Thyroid gland (tissue), 4 donors: Measurements from ENCODE around the gene TBXAS1. TPM values are rescaled to one million over a fixed set of nuclear protein-coding genes. Genes with fewer than 3 reads are reported as not detected.

Experiments used
- DNase-seq, 2 donors: peaks; one replicate each; pipeline ENCODE4 v3.0.0-alpha.2; 2019
- H3K27ac ChIP-seq, 3 donors: fragments of 200-600 bp; sonication (generic); 1 replicate in 2 of 3; 2 replicates in 1 of 3; pipeline ENCODE4 v1.5.1; 2016 to 2019; ENCODE audit warnings: mild to moderate bottlenecking in 1 of 3, moderate library complexity in 1 of 3
- H3K27me3 ChIP-seq: fragments of 200-600 bp; sonication (generic); one replicate; pipeline ENCODE4 v1.5.1; 2019
- H3K36me3 ChIP-seq, 2 donors: fragments of 200-600 bp; sonication (generic); one replicate each; pipeline ENCODE4 v1.5.1; 2016 to 2019
- H3K4me1 ChIP-seq, 2 donors: fragments of 200-600 bp; sonication (generic); one replicate each; pipeline ENCODE4 v1.5.1; 2017 to 2019
- H3K4me3 ChIP-seq, 3 donors: fragments of 200-600 bp; sonication (generic); replicated peaks in 1 of 3; 1 replicate in 2 of 3; 2 replicates in 1 of 3; pipeline ENCODE4 v1.5.1; 2016; ENCODE audit warnings: mild to moderate bottlenecking in 1 of 3
- H3K9me3 ChIP-seq: fragments of 200-600 bp; sonication (generic); one replicate; pipeline ENCODE4 v1.5.1; 2017
- POLR2A ChIP-seq, 2 donors: fragments of 450-650 bp; IDR thresholded peaks; one replicate each; pipeline ENCODE4 v1.6.1; 2017; ENCODE audit warnings: antibody characterized with exemption in 2 of 2, mild to moderate bottlenecking in 2 of 2, moderate library complexity in 1 of 2
- WGBS, 2 donors: methylation state at CpG; one replicate each; pipeline ENCODE4 v1.1.5; 2017; 5-methylcytosine and 5-hydroxymethylcytosine counted together
- intact Hi-C: fragments of 100-400 bp; cut with DNase I; formaldehyde crosslinking; loops from one replicate; pipeline ENCODE4 v1.15.1; 2023
- total RNA-seq, 4 donors: library from RNA; depleted of rRNA; stranded (reverse); fragments of >200 nt; gene quantifications; one replicate each; pipeline ENCODE4 v1.2.3, GENCODE V29; 2016
- TF ChIP-seq, protein P1 (sequence below), 6 experiments: fragments of 200-600 bp in 3 of 6; fragments of 450-650 bp in 3 of 6; sonication (generic) in 3 of 6; IDR thresholded peaks; one replicate each; pipeline ENCODE4 v1.5.1; 2016 to 2019; ENCODE audit warnings: antibody characterized with exemption in 6 of 6, mild to moderate bottlenecking in 2 of 6, inconsistent platforms in 1 of 6, moderate library complexity in 1 of 6

Gene TBXAS1
- 10 to 100 TPM in 2 of 4 donors, 1 to 10 TPM in 2; 5.1 to 13.2 (median 8.7) TPM for total RNA-seq

DNA sequence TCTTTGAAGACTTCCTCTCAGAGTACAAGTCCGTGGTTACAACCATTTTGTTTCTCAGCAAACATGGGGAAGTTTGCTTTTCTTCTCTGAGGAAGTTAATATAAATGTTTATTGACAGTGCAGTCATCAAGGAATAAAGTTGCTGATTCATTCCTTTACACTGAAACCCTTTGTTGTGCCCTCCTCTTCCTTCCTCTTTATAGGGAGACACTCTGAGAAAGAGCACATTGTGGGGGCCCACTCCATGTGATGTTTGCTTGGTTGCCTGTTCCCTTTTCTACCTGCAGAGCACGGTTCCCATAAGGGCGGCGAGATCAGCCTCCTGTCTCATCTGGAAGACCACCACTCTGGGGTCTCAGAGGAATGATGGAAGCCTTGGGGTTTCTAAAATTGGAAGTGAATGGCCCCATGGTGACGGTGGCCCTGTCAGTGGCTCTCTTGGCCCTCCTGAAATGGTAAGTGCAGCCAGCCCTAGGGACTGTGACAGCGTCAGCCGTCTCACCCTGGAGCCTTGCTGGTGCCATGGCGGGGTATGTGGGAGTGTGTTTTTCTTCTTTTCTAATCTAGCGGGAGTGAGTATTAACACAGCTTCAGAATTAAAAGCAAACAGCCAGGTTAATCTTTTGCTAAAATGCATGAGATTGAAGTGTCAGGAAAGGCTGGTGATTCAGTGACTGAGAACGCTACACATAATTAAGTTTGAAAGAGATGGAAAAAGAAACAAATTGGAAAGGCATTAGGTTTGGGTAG lies at the start of gene TBXAS1:
Gene TBXAS1 (plus strand): TSS at position 240 of the 750 bp plus-strand sequence. CDS start 127 bp downstream, at position 367.
- WGBS, 2 donors, result 83 to 84% methylated on average over 10 of the region's 10 CpGs

GRCh38 chr7:139782932-139783331 lies 46.1 kb upstream of the TBXAS1 start:
- Histone ChIP-seq H3K27me3 (no peaks in the 10 kb centered on the region), H3K4me3 (no peak overlapping the region), H3K4me1 (peaks cover 0 to 6% of the 10 kb centered on the region in 2 donors), H3K36me3 (no peaks in the 10 kb centered on the region), H3K27ac (no peak overlapping the region), H3K9me3 (no peaks in the 10 kb centered on the region)
- WGBS, 2 donors, result 92 to 95% methylated on average over 3 of the region's 3 CpGs
- TF ChIP-seq POLR2A (IDR thresholded peaks at IDR 0.05), result no peak
- TF ChIP-seq, protein P1, sequence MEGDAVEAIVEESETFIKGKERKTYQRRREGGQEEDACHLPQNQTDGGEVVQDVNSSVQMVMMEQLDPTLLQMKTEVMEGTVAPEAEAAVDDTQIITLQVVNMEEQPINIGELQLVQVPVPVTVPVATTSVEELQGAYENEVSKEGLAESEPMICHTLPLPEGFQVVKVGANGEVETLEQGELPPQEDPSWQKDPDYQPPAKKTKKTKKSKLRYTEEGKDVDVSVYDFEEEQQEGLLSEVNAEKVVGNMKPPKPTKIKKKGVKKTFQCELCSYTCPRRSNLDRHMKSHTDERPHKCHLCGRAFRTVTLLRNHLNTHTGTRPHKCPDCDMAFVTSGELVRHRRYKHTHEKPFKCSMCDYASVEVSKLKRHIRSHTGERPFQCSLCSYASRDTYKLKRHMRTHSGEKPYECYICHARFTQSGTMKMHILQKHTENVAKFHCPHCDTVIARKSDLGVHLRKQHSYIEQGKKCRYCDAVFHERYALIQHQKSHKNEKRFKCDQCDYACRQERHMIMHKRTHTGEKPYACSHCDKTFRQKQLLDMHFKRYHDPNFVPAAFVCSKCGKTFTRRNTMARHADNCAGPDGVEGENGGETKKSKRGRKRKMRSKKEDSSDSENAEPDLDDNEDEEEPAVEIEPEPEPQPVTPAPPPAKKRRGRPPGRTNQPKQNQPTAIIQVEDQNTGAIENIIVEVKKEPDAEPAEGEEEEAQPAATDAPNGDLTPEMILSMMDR (IDR thresholded peaks at IDR 0.05), result no peak
- intact Hi-C loops, result no loop called here
- no peak for DNase-seq

More for the DNA sequence above, at the start of gene TBXAS1:
- DNase-seq, result no peak
- no peaks in the 10 kb centered on the region for H3K4me1 ChIP-seq
- no peak within 1 kb of the TSS for H3K4me3 ChIP-seq
- H3K27me3 ChIP-seq, result no peaks in the 10 kb centered on the region
- no peaks in the 10 kb centered on the region for H3K9me3 ChIP-seq
- no peak within 1 kb of the TSS for H3K27ac ChIP-seq
- H3K36me3 ChIP-seq, result no peaks in the 10 kb centered on the region
- TF ChIP-seq, protein P1 (IDR thresholded peaks at IDR 0.05), result no peak
- no peak for TF ChIP-seq POLR2A (IDR thresholded peaks at IDR 0.05)
- intact Hi-C loops, result no loop called here

DNA sequence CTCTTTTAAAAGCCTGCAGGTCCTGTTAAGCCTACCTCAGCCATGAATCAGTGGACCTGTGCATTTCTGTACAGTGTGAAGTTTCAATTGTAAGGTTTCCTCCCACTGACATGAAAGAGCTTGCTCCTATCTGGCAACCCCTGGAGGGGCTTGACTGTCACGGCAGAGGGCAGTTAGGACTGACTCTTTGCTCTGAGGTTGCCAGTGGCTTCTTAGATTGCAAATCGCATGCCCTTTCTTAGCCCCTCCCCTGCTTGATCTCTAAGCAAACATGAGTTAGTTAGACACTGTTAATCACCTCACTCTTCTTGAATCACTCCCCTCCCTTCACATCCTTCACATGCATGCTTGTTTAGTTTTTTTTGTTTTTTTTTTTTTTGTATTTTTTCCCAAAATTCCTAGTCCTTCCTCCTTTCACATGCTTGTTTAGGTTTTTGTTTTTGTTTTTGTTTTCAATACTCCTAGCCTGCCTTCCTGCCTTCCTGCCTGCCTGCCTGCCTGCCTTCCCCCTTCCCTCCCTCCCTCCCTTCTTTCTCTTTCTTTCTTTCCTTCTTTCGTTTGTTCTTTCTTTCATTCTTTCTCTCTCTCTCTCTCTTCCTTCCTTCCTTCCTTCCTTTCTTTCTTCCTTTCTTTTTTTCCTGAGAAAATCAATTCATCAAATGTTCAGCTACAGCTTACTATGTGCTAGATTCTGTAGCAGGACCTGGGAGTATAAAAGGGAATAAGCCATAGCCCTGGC lies 45.2 kb upstream of the TBXAS1 start:
- Histone ChIP-seq H3K36me3 (no peaks in the 10 kb centered on the region), H3K4me1 (peaks cover 0 to under 1% of the 10 kb centered on the region in 2 donors), H3K4me3 (no peak overlapping the region), H3K9me3 (no peaks in the 10 kb centered on the region), H3K27ac (no peak overlapping the region), H3K27me3 (no peaks in the 10 kb centered on the region)
- intact Hi-C loops, result no loop called here
- TF ChIP-seq POLR2A (IDR thresholded peaks at IDR 0.05), result no peak
- TF ChIP-seq, protein P1 (IDR thresholded peaks at IDR 0.05), result no peak
- no peak for DNase-seq
- 46 to 57% methylated on average over 3 of the region's 3 CpGs for WGBS, 2 donors

GRCh38 chr7:139784648-139785047 lies 44.4 kb upstream of the TBXAS1 start:
- DNase-seq, result no peak
- no peaks in the 10 kb centered on the region for H3K4me1 ChIP-seq
- intact Hi-C loops, result no loop called here
- no peak for TF ChIP-seq POLR2A (IDR thresholded peaks at IDR 0.05)
- TF ChIP-seq, protein P1 (IDR thresholded peaks at IDR 0.05), result no peak
- no peak overlapping the region for H3K27ac ChIP-seq
- H3K27me3 ChIP-seq, result no peaks in the 10 kb centered on the region
- no peaks in the 10 kb centered on the region for H3K9me3 ChIP-seq
- 86 to 92% methylated on average over 3 of the region's 3 CpGs for WGBS, 2 donors
- H3K4me3 ChIP-seq, result no peak overlapping the region
- H3K36me3 ChIP-seq, result no peaks in the 10 kb centered on the region

DNA sequence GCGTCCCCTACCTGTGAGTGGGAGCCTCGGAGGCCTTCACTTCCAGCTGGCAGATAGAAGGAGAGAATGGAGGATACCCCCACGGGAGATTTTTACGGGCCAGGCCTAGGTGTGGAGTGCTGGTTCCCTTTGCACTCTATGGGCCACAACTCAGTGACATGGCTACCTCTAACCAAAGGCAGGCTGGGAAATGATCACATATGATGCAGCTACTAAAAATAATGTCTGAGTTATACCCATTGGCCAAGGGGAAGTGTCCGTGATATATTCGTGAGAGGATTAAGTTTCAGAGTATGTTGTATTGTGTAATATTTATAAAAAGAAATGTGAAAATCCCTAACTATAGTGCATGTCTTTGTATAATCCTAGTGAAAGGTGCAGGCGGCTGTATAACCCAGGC lies 37.7 kb upstream of the TBXAS1 start:
- Histone ChIP-seq H3K36me3 (no peaks in the 10 kb centered on the region), H3K27me3 (no peaks in the 10 kb centered on the region), H3K27ac (no peak overlapping the region), H3K4me3 (no peak overlapping the region), H3K4me1 (no peaks in the 10 kb centered on the region), H3K9me3 (no peaks in the 10 kb centered on the region)
- TF ChIP-seq, protein P1 (IDR thresholded peaks at IDR 0.05), result no peak
- TF ChIP-seq POLR2A (IDR thresholded peaks at IDR 0.05), result no peak
- 90 to 92% methylated on average over 7 of the region's 7 CpGs for WGBS, 2 donors
- intact Hi-C loops, result no loop called here
- DNase-seq, result no peak
